Fibroblast of the aortic adventitia (primary cell): ENCODE data around the gene ATP10A. TPM values are rescaled to one million over a fixed set of nuclear protein-coding genes. Genes with fewer than 3 reads are reported as not detected.
A peak's percentile ranks its signal among the peaks of the same experiment; 100 is the strongest.

ENCODE experiments used
- DNase-seq: peaks from one replicate; pipeline ENCODE4 v3.0.0-alpha.2; 2010; ENCODE audit warnings: low read depth
- H3K4me3 ChIP-seq: 2 replicates; pipeline ENCODE4 v1.5.1; 2011; ENCODE audit warnings: low read depth, mild to moderate bottlenecking, control low read depth, low read length, moderate library complexity
- total RNA-seq: library from RNA; depleted of rRNA; stranded (reverse); fragments of >200 nt; gene quantifications from 2 replicates; pipeline ENCODE4 v1.2.3, GENCODE V29; 2012; ENCODE audit warnings: low replicate concordance
- TF ChIP-seq, protein P1 (sequence below): IDR thresholded peaks from 2 replicates; pipeline ENCODE4 v1.5.1; 2011; ENCODE audit warnings: mild to moderate bottlenecking, low read length, control low read depth, inconsistent platforms; ENCODE audit not compliant: insufficient read depth

ATP10A gene
- total RNA-seq, 1 donor, result 4.4 TPM

DNA sequence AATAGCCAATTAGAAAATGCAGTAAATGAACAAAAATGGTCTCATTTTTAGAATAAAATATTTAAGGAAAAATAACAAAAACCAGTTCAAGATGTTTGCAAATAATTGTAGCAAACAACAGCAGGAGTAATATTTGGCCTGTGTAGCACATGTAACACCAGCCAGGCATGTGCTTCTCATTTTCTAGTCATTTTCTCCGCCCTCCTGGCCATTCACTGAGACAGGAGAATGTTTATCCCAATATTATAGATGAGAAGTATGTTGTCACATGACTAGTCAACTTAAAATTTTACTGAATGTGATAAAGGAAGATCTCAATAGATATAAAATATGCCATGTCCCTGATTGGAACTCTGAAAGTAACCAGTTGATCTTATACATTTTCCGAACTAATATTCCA is 7.8 kb upstream of the ATP10A start:
- TF ChIP-seq, protein P1, sequence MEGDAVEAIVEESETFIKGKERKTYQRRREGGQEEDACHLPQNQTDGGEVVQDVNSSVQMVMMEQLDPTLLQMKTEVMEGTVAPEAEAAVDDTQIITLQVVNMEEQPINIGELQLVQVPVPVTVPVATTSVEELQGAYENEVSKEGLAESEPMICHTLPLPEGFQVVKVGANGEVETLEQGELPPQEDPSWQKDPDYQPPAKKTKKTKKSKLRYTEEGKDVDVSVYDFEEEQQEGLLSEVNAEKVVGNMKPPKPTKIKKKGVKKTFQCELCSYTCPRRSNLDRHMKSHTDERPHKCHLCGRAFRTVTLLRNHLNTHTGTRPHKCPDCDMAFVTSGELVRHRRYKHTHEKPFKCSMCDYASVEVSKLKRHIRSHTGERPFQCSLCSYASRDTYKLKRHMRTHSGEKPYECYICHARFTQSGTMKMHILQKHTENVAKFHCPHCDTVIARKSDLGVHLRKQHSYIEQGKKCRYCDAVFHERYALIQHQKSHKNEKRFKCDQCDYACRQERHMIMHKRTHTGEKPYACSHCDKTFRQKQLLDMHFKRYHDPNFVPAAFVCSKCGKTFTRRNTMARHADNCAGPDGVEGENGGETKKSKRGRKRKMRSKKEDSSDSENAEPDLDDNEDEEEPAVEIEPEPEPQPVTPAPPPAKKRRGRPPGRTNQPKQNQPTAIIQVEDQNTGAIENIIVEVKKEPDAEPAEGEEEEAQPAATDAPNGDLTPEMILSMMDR, result no peak
- DNase-seq, result no peak
- H3K4me3 ChIP-seq, result no peak overlapping the region

DNA sequence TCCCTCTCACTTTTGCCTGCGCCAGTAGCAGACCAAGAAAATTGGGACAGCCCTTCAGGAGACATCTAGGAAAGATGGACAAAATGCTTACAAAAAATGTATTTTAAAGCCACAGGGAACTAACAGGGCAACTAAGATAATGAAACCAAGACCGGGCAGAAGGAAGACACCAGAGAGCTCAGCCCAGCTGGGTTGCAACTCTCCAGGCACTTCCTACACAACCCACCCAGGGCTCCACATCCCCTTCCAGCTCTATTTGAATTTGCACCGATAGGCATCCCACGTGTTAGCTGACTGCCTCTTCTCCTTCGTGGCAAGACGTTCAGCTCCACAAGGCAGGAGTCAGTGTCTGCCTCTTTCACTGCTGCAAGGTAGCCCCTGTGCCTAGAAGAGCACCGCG is 6.6 kb upstream of the ATP10A start:
- no peak for DNase-seq
- TF ChIP-seq, protein P1, result no peak
- H3K4me3 ChIP-seq, result no peak overlapping the region

DNA sequence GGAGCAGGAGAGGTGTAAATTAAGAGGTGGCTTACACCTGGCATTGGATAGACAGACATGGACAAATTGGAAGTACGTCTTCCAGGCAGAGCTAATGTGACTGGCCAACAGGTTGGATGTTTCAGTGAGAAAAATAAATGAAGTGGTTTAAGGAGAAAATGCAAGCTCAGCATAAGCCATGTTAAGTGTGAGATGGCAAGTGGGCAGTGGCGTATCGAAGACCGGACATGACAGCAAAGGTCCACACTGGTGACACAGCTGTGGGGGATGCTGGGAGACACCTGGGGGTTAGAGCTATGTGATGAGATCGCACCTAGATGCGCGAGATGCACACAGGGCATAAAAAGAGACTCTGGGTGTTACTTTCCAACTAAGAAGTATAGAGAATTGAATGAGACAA is 3.7 kb upstream of the ATP10A start:
- TF ChIP-seq, protein P1, result no peak
- no peak overlapping the region for H3K4me3 ChIP-seq
- DNase-seq, result no peak

DNA sequence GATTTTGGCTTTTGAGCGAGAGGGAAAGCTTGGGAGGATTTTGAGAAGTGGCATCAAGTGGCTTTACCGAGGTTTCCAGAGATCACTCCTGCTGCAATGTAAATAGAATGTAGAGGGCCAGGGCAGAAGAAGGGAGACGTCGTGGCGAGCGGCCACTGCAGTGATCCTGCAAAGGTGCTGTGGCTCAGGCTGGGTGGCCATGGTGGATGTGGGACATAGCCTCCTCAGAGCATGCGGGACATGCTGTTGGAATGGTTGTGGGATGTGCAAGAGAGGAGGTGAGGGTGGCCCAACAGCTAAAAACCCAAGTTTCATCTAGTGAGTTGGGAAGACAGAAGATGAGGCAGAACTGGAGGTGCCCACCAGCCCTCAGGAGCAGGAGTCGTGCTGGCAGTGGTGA is 3.1 kb upstream of the ATP10A start:
- DNase-seq, result no peak
- no peak overlapping the region for H3K4me3 ChIP-seq
- TF ChIP-seq, protein P1, result no peak

DNA sequence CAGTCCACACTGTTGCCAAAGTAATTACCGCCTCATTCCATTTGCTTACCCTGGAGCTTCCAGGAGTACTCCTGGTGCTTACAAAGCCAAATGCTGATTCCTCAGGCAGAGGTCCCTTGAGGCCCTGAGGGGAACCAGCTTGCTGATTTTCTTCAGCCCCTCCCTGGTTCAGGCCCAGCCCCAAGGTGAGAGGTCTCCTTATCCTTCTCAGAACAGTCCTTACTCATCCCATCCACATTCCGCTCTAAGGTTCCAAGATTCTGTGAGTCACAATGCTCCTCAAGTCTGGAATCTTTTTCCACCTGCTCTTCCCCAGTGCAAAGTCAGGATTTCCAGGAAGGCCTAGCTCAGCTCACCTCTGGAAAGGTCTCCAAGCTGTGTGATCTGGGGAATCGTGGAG is 1.8 kb upstream of the ATP10A start:
- DNase-seq, result peak; percentile 57
- no peak overlapping the region for H3K4me3 ChIP-seq
- TF ChIP-seq, protein P1, result no peak

DNA sequence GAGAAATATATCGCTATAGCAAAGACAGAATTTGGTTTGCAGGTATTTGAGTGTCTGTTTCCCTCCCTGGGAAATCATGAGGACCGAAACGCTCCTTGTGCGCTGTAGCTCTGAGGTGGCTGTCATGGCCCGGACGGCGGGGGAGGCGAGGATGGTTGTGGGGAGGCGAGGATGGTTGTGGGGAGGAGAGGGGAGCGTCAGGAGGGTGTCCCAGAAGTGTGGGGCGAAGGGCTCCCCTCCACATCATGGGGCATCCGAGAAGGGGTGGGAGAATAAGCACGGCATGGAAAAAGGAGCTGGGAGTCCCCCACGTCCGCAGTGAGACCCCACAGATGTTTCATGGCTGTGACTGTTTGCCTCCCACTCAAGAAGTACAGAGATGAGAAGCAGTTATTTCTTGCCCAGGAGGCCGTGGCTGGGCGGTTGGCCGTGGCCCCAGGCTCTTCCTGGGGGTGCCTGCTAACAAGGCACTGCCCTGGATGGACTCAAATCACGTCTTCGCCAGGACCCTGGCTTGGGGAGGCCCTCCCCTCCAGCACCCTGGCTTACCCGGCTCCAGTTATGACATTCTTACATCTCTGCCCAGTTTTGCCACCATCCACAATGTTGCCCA is 947 bp upstream of the ATP10A start:
- no peak for DNase-seq
- TF ChIP-seq, protein P1, result no peak

More for the DNA sequence above, 947 bp upstream of the ATP10A start:
- no peak overlapping the region for H3K4me3 ChIP-seq
